ENCODE results near the gene CHD9NB.
"Not testable (repeated sequence)": the region's sequence is repeated elsewhere in the genome, so short reads cannot be mapped to it uniquely, and the experiment has no call there.

Gene CHD9NB

GRCh38 chr16:53083119-53083518, 30.4 kb upstream of the CHD9NB start:
- no peak for DNase-seq (ENCODE audit: low spot score)

- DNase-seq (ENCODE audit: low spot score): no peak
These were observed 29.8 kb upstream of the CHD9NB start for GRCh38 chr16:53082509-53082908.

GRCh38 chr16:53081686-53082407, 29.1 kb upstream of the CHD9NB start:
- no peak for DNase-seq (ENCODE audit: low spot score)

- no peak for DNase-seq (ENCODE audit: low spot score)
These were observed 28.3 kb upstream of the CHD9NB start for GRCh38 chr16:53081032-53081424.

GRCh38 chr16:53080345-53081031, 27.8 kb upstream of the CHD9NB start:
- DNase-seq (ENCODE audit: low spot score): no peak

GRCh38 chr16:53078765-53079485, 26.2 kb upstream of the CHD9NB start:
- DNase-seq (ENCODE audit: low spot score): no peak

GRCh38 chr16:53078247-53078646, 25.6 kb upstream of the CHD9NB start:
- DNase-seq (ENCODE audit: low spot score): no peak

- DNase-seq (ENCODE audit: low spot score): not testable (repeated sequence)
These were observed 22.8 kb upstream of the CHD9NB start for GRCh38 chr16:53075461-53075860.

- DNase-seq (ENCODE audit: low spot score): not testable (repeated sequence)
These were observed 21.6 kb upstream of the CHD9NB start for GRCh38 chr16:53074296-53074695.

GRCh38 chr16:53073022-53073421, 20.3 kb upstream of the CHD9NB start:
- no peak for DNase-seq (ENCODE audit: low spot score)

- no peak for DNase-seq (ENCODE audit: low spot score)
These were observed 19.1 kb upstream of the CHD9NB start for GRCh38 chr16:53071748-53072301.

GRCh38 chr16:53069772-53070171, 17.1 kb upstream of the CHD9NB start:
- DNase-seq (ENCODE audit: low spot score): no peak

- DNase-seq (ENCODE audit: low spot score): no peak
These were observed 15.7 kb upstream of the CHD9NB start for GRCh38 chr16:53068423-53068833.

GRCh38 chr16:53067675-53068074, 15.0 kb upstream of the CHD9NB start:
- no peak for DNase-seq (ENCODE audit: low spot score)

GRCh38 chr16:53065461-53066061, 12.9 kb upstream of the CHD9NB start:
- no peak for DNase-seq (ENCODE audit: low spot score)

- DNase-seq (ENCODE audit: low spot score): no peak
These were observed 11.4 kb upstream of the CHD9NB start for GRCh38 chr16:53064081-53064578.

GRCh38 chr16:53061701-53062159, 9.0 kb upstream of the CHD9NB start:
- DNase-seq (ENCODE audit: low spot score): peak; percentile 29

GRCh38 chr16:53061256-53061655, 8.6 kb upstream of the CHD9NB start:
- DNase-seq (ENCODE audit: low spot score): no peak

GRCh38 chr16:53059672-53060071, 7.0 kb upstream of the CHD9NB start:
- no peak for DNase-seq (ENCODE audit: low spot score)

GRCh38 chr16:53058882-53059281, 6.2 kb upstream of the CHD9NB start:
- DNase-seq (ENCODE audit: low spot score): no peak

- DNase-seq (ENCODE audit: low spot score): no peak
These were observed 5.7 kb upstream of the CHD9NB start for GRCh38 chr16:53058441-53058840.

GRCh38 chr16:53057658-53058057, 5.0 kb upstream of the CHD9NB start:
- DNase-seq (ENCODE audit: low spot score): no peak

Data from activated CD4-positive, alpha-beta T cell treated with anti-CD3 and anti-CD28 coated beads, Interleukin-2, Interleukin-4, amounts not matched to agents 100 ng/mL and 50 ng/mL, durations not matched to agents 16 hours and 8 hours (primary cell).